Testis (tissue), 2 donors: Measurements from ENCODE around the gene RSPH1.

ENCODE experiments used
- POLR2A ChIP-seq: fragments of 450-650 bp; IDR thresholded peaks from one replicate; pipeline ENCODE4 v1.6.1; 2017; ENCODE audit warnings: antibody characterized with exemption, mild to moderate bottlenecking, moderate library complexity
- TF ChIP-seq, protein P1 (sequence below), 3 experiments: fragments of 450-650 bp in 2 of 3; fragments of 200-600 bp in 1 of 3; sonication (generic) in 1 of 3; IDR thresholded peaks; one replicate each; pipeline ENCODE4 v1.5.1; 2016 to 2019; ENCODE audit warnings: antibody characterized with exemption in 3 of 3, mild to moderate bottlenecking in 2 of 3, moderate library complexity in 1 of 3

DNA sequence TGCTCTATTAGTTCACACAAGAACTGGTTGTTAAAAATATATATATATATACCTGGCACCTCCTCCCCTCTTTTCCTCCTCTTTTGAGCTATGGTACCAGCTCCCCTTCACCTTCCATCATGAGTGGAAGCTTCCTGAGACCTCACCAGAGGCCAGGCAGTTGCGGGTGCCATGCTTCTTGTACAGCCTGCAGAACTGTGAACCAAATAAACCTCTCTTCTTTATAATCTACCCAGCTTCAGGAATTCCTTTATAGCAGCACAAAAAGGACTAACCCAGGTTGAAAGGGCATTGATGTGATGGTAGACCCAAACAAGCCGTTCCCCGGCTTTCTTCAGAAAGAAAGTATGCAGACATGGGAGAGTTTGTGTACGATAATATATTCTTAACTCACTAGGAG lies 14.9 kb downstream of the RSPH1 start:
- TF ChIP-seq, protein P1, sequence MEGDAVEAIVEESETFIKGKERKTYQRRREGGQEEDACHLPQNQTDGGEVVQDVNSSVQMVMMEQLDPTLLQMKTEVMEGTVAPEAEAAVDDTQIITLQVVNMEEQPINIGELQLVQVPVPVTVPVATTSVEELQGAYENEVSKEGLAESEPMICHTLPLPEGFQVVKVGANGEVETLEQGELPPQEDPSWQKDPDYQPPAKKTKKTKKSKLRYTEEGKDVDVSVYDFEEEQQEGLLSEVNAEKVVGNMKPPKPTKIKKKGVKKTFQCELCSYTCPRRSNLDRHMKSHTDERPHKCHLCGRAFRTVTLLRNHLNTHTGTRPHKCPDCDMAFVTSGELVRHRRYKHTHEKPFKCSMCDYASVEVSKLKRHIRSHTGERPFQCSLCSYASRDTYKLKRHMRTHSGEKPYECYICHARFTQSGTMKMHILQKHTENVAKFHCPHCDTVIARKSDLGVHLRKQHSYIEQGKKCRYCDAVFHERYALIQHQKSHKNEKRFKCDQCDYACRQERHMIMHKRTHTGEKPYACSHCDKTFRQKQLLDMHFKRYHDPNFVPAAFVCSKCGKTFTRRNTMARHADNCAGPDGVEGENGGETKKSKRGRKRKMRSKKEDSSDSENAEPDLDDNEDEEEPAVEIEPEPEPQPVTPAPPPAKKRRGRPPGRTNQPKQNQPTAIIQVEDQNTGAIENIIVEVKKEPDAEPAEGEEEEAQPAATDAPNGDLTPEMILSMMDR (IDR thresholded peaks at IDR 0.05), result no peak
- no peak for TF ChIP-seq POLR2A
